OCI-M2 (cell line): ENCODE measurements around the gene TPSG1.
"Not testable (repeated sequence)": the region's sequence is repeated elsewhere in the genome, so short reads cannot be mapped to it uniquely, and the experiment has no call there.

Source experiments
- DNase-seq: peaks from one replicate; lab custom pipeline; 2025; ENCODE audit not compliant: unreplicated experiment; lab: John Stamatoyannopoulos, UW

Gene TPSG1

GRCh38 chr16:1225051-1225451 lies at the start of gene TPSG1:
TSS of gene TPSG1 (minus strand) at chr16:1225268. CDS start at chr16:1225252, 16 bp downstream.
- DNase-seq = no peak

- DNase-seq = no peak
Measured at GRCh38 chr16:1274767-1275166, 49.7 kb upstream of the TPSG1 start.

- no peak for DNase-seq
Measured at GRCh38 chr16:1273816-1274215, 48.7 kb upstream of the TPSG1 start.

- DNase-seq = no peak
Measured at GRCh38 chr16:1272453-1273198, 47.6 kb upstream of the TPSG1 start.

- not testable (repeated sequence) for DNase-seq
Measured at GRCh38 chr16:1271724-1272413, 46.8 kb upstream of the TPSG1 start.

- no peak for DNase-seq
Measured at GRCh38 chr16:1271380-1271723, 46.3 kb upstream of the TPSG1 start.

- DNase-seq = not testable (repeated sequence)
Measured at GRCh38 chr16:1269418-1269817, 44.4 kb upstream of the TPSG1 start.

- no peak for DNase-seq
Measured at GRCh38 chr16:1265826-1266225, 40.8 kb upstream of the TPSG1 start.

- no peak for DNase-seq
Measured at GRCh38 chr16:1265090-1265630, 40.1 kb upstream of the TPSG1 start.

- no peak for DNase-seq
Measured at GRCh38 chr16:1264345-1265089, 39.4 kb upstream of the TPSG1 start.

GRCh38 chr16:1263591-1264344 lies 38.7 kb upstream of the TPSG1 start:
- DNase-seq = no peak

- DNase-seq = no peak
Measured at GRCh38 chr16:1262846-1263221, 37.8 kb upstream of the TPSG1 start.

GRCh38 chr16:1262210-1262845 lies 37.3 kb upstream of the TPSG1 start:
- no peak for DNase-seq

- DNase-seq = no peak
Measured at GRCh38 chr16:1261131-1261892, 36.2 kb upstream of the TPSG1 start.

GRCh38 chr16:1260101-1260680 lies 35.1 kb upstream of the TPSG1 start:
- no peak for DNase-seq

- DNase-seq = no peak
Measured at GRCh38 chr16:1259760-1260068, 34.6 kb upstream of the TPSG1 start.

- DNase-seq = no peak
Measured at GRCh38 chr16:1258906-1259759, 34.1 kb upstream of the TPSG1 start.

- DNase-seq = no peak
Measured at GRCh38 chr16:1258225-1258600, 33.1 kb upstream of the TPSG1 start.
